Measurements from ENCODE around the gene PCDHA4. TPM values are rescaled to one million over a fixed set of nuclear protein-coding genes. Genes with fewer than 3 reads are reported as not detected.

PCDHA4 gene
- polyA plus RNA-seq, 2 of the 4 experiments (the other 2 are of a cell fraction) = 1.9 to 3.3 TPM

- DNase-seq (ENCODE audit: low read depth in 1 of 2, low spot score in 1 of 2) = no peak
- no peaks in the 10 kb centered on the region for H3K4me1 ChIP-seq
- ChIA-PET POLR2A (no interaction called here), CTCF (interaction anchor here (0.8 to 3.7 kb wide), 5 partner anchors 8 to 361 kb away, joined by 3 to 18 read pairs (median 3); partner anchors contain the start of gene PCDHB14)
- ATAC-seq = no peak
- no peak for FAIRE-seq
- no peak overlapping the region for H3K4me2 ChIP-seq
- H3K9me3 ChIP-seq = peaks cover 16% of the 10 kb centered on the region; the same call in 2 of the 3 replicates
- no peak overlapping the region for H3K4me3 ChIP-seq
- TF ChIP-seq CBX8 (IDR thresholded peaks at IDR 0.05) (no peak), CTCF (IDR thresholded peaks at IDR 0.05) (no peak), BHLHE40 (IDR thresholded peaks at IDR 0.05; ENCODE audit: low read depth, low read length) (no peak), ZFP36 (IDR thresholded peaks at IDR 0.05; ENCODE audit: borderline replicate concordance, partially characterized antibody) (no peak), POLR2A (IDR thresholded peaks at IDR 0.05; ENCODE audit: low read length) (no peak), ZSCAN20 (CRISPR knock-in tag; IDR thresholded peaks at IDR 0.05) (no peak), RFX5 (IDR thresholded peaks at IDR 0.05) (no peak), RAD21 (conservative IDR thresholded peaks at IDR 0.05 in 1 of 2, IDR thresholded peaks at IDR 0.05 in 1 of 2) (no peak), JUNB (IDR thresholded peaks at IDR 0.05) (no peak), KDM5A (IDR thresholded peaks at IDR 0.05) (no peak), RNF2 (IDR thresholded peaks at IDR 0.05; ENCODE audit: borderline replicate concordance, low read depth) (no peak), TFCP2L1 (CRISPR knock-in tag; IDR thresholded peaks at IDR 0.05) (no peak), MAZ (IDR thresholded peaks at IDR 0.05; ENCODE audit: borderline replicate concordance, low read depth, low read length) (no peak), EHF (CRISPR knock-in tag; IDR thresholded peaks at IDR 0.05) (no peak), FOXS1 (CRISPR knock-in tag; IDR thresholded peaks at IDR 0.05) (no peak)
- TF ChIP-seq, protein P1, sequence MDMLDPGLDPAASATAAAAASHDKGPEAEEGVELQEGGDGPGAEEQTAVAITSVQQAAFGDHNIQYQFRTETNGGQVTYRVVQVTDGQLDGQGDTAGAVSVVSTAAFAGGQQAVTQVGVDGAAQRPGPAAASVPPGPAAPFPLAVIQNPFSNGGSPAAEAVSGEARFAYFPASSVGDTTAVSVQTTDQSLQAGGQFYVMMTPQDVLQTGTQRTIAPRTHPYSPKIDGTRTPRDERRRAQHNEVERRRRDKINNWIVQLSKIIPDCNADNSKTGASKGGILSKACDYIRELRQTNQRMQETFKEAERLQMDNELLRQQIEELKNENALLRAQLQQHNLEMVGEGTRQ (IDR thresholded peaks at IDR 0.05) = no peak
- TF ChIP-seq, protein P2, sequence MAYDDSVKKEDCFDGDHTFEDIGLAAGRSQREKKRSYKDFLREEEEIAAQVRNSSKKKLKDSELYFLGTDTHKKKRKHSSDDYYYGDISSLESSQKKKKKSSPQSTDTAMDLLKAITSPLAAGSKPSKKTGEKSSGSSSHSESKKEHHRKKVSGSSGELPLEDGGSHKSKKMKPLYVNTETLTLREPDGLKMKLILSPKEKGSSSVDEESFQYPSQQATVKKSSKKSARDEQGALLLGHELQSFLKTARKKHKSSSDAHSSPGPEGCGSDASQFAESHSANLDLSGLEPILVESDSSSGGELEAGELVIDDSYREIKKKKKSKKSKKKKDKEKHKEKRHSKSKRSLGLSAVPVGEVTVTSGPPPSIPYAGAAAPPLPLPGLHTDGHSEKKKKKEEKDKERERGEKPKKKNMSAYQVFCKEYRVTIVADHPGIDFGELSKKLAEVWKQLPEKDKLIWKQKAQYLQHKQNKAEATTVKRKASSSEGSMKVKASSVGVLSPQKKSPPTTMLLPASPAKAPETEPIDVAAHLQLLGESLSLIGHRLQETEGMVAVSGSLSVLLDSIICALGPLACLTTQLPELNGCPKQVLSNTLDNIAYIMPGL (CRISPR knock-in tag; IDR thresholded peaks at IDR 0.05; ENCODE audit: borderline replicate concordance) = no peak
- 83% methylated on average over 72 of the region's 76 CpGs for WGBS (ENCODE audit: missing lambda C conversion rate)
- H3K27ac ChIP-seq = no peak overlapping the region
Observed at GRCh38 chr5:140862441-140863295, 55.8 kb downstream of the PCDHA4 start.

Other genes with a start within 250 kb of the PCDHA4 start
- gene SRA1, start 249.6 kb upstream of the PCDHA4 start, polyA plus RNA-seq (2011; rRNA removed) = 48.1 and 50.8 TPM in 2 replicates
- 28.6 to 32.1 TPM (median 30.3 TPM) in 3 replicates for gene SRA1, start 249.6 kb upstream of the PCDHA4 start, polyA plus RNA-seq (2017; fragmentation: RNase III; extraction: RNeasy Plus Mini Kit Qiagen cat#74134 plus additional on column Dnase treatment)
- 11.7 and 13.4 TPM in 2 replicates for gene APBB3, start 242.5 kb upstream of the PCDHA4 start, polyA plus RNA-seq (2011; rRNA removed)
- 7.1 to 10.6 TPM (median 9.4 TPM) in 3 replicates for gene APBB3, start 242.5 kb upstream of the PCDHA4 start, polyA plus RNA-seq (2017; fragmentation: RNase III; extraction: RNeasy Plus Mini Kit Qiagen cat#74134 plus additional on column Dnase treatment)
- gene SLC35A4, start 242.2 kb upstream of the PCDHA4 start, polyA plus RNA-seq (2011; rRNA removed) = 79.5 and 135 TPM in 2 replicates
- gene SLC35A4, start 242.2 kb upstream of the PCDHA4 start, polyA plus RNA-seq (2017; fragmentation: RNase III; extraction: RNeasy Plus Mini Kit Qiagen cat#74134 plus additional on column Dnase treatment) = 62.1 to 70.3 TPM (median 65.6 TPM) in 3 replicates
- gene CD14, start 173.9 kb upstream of the PCDHA4 start, polyA plus RNA-seq (2011; rRNA removed) = 3.3 and 6.3 TPM in 2 replicates
- 2.0 to 3.5 TPM (median 2.9 TPM) in 3 replicates for gene CD14, start 173.9 kb upstream of the PCDHA4 start, polyA plus RNA-seq (2017; fragmentation: RNase III; extraction: RNeasy Plus Mini Kit Qiagen cat#74134 plus additional on column Dnase treatment)
- gene TMCO6, start 167.6 kb upstream of the PCDHA4 start, polyA plus RNA-seq (2011; rRNA removed) = 11.8 and 14.6 TPM in 2 replicates
- gene TMCO6, start 167.6 kb upstream of the PCDHA4 start, polyA plus RNA-seq (2017; fragmentation: RNase III; extraction: RNeasy Plus Mini Kit Qiagen cat#74134 plus additional on column Dnase treatment) = 13.3 to 18.1 TPM (median 16.1 TPM) in 3 replicates
- gene NDUFA2, start 159.4 kb upstream of the PCDHA4 start, polyA plus RNA-seq (2011; rRNA removed) = 100 and 119 TPM in 2 replicates
- 175 to 185 TPM (median 180 TPM) in 3 replicates for gene NDUFA2, start 159.4 kb upstream of the PCDHA4 start, polyA plus RNA-seq (2017; fragmentation: RNase III; extraction: RNeasy Plus Mini Kit Qiagen cat#74134 plus additional on column Dnase treatment)
- gene IK, start 159.2 kb upstream of the PCDHA4 start, polyA plus RNA-seq (2011; rRNA removed) = 120 and 158 TPM in 2 replicates
- gene IK, start 159.2 kb upstream of the PCDHA4 start, polyA plus RNA-seq (2017; fragmentation: RNase III; extraction: RNeasy Plus Mini Kit Qiagen cat#74134 plus additional on column Dnase treatment) = 150 to 170 TPM (median 160 TPM) in 3 replicates
- 23.3 and 26.6 TPM in 2 replicates for gene WDR55, start 142.2 kb upstream of the PCDHA4 start, polyA plus RNA-seq (2011; rRNA removed)
- gene WDR55, start 142.2 kb upstream of the PCDHA4 start, polyA plus RNA-seq (2017; fragmentation: RNase III; extraction: RNeasy Plus Mini Kit Qiagen cat#74134 plus additional on column Dnase treatment) = 32.1 to 39.2 TPM (median 36.2 TPM) in 3 replicates
- 0.63 and 0.78 TPM in 2 replicates for gene DND1, start 133.5 kb upstream of the PCDHA4 start, polyA plus RNA-seq (2011; rRNA removed)
- 1.0 to 1.3 TPM (median 1.1 TPM) in 3 replicates for gene DND1, start 133.5 kb upstream of the PCDHA4 start, polyA plus RNA-seq (2017; fragmentation: RNase III; extraction: RNeasy Plus Mini Kit Qiagen cat#74134 plus additional on column Dnase treatment)
- gene HARS1, start 115.7 kb upstream of the PCDHA4 start, polyA plus RNA-seq (2011; rRNA removed) = 73.0 and 80.5 TPM in 2 replicates
- gene HARS1, start 115.7 kb upstream of the PCDHA4 start, polyA plus RNA-seq (2017; fragmentation: RNase III; extraction: RNeasy Plus Mini Kit Qiagen cat#74134 plus additional on column Dnase treatment) = 84.4 to 93.7 TPM (median 87.1 TPM) in 3 replicates
- 46.6 and 55.1 TPM in 2 replicates for gene HARS2, start 115.6 kb upstream of the PCDHA4 start, polyA plus RNA-seq (2011; rRNA removed)
- 43.5 to 45.1 TPM (median 44.9 TPM) in 3 replicates for gene HARS2, start 115.6 kb upstream of the PCDHA4 start, polyA plus RNA-seq (2017; fragmentation: RNase III; extraction: RNeasy Plus Mini Kit Qiagen cat#74134 plus additional on column Dnase treatment)
- gene ZMAT2, start 106.6 kb upstream of the PCDHA4 start, polyA plus RNA-seq (2011; rRNA removed) = 62.1 and 90.9 TPM in 2 replicates
- 208 to 209 TPM (median 209 TPM) in 3 replicates for gene ZMAT2, start 106.6 kb upstream of the PCDHA4 start, polyA plus RNA-seq (2017; fragmentation: RNase III; extraction: RNeasy Plus Mini Kit Qiagen cat#74134 plus additional on column Dnase treatment)
- gene PCDHA1, start 20.9 kb upstream of the PCDHA4 start, polyA plus RNA-seq (2011; rRNA removed) = 0.37 and 0.52 TPM in 2 replicates
- 0.12 to 0.18 TPM (median 0.13 TPM) in 3 replicates for gene PCDHA1, start 20.9 kb upstream of the PCDHA4 start, polyA plus RNA-seq (2017; fragmentation: RNase III; extraction: RNeasy Plus Mini Kit Qiagen cat#74134 plus additional on column Dnase treatment)
- gene PCDHA2, start 12.2 kb upstream of the PCDHA4 start, polyA plus RNA-seq (2011; rRNA removed) = 0.03 and 0.07 TPM in 2 replicates
- 0.08 TPM in 3 replicates for gene PCDHA2, start 12.2 kb upstream of the PCDHA4 start, polyA plus RNA-seq (2017; fragmentation: RNase III; extraction: RNeasy Plus Mini Kit Qiagen cat#74134 plus additional on column Dnase treatment)
- gene PCDHA3, start 6.0 kb upstream of the PCDHA4 start, polyA plus RNA-seq (2011; rRNA removed) = 1.5 and 1.7 TPM in 2 replicates
- 0.84 to 1.0 TPM (median 0.88 TPM) in 3 replicates for gene PCDHA3, start 6.0 kb upstream of the PCDHA4 start, polyA plus RNA-seq (2017; fragmentation: RNase III; extraction: RNeasy Plus Mini Kit Qiagen cat#74134 plus additional on column Dnase treatment)
- 0.32 and 0.62 TPM in 2 replicates for gene PCDHA5, start 14.5 kb downstream of the PCDHA4 start, polyA plus RNA-seq (2011; rRNA removed)
- 0.64 to 0.84 TPM (median 0.78 TPM) in 3 replicates for gene PCDHA5, start 14.5 kb downstream of the PCDHA4 start, polyA plus RNA-seq (2017; fragmentation: RNase III; extraction: RNeasy Plus Mini Kit Qiagen cat#74134 plus additional on column Dnase treatment)
- gene PCDHA6, start 20.9 kb downstream of the PCDHA4 start, polyA plus RNA-seq (2011; rRNA removed) = 0.16 TPM in 2 replicates
- 0.03 to 0.07 TPM (median 0.04 TPM) in 3 replicates for gene PCDHA6, start 20.9 kb downstream of the PCDHA4 start, polyA plus RNA-seq (2017; fragmentation: RNase III; extraction: RNeasy Plus Mini Kit Qiagen cat#74134 plus additional on column Dnase treatment)
- gene PCDHA7, start 27.2 kb downstream of the PCDHA4 start, polyA plus RNA-seq (2011; rRNA removed) = 0.23 and 0.25 TPM in 2 replicates
- gene PCDHA7, start 27.2 kb downstream of the PCDHA4 start, polyA plus RNA-seq (2017; fragmentation: RNase III; extraction: RNeasy Plus Mini Kit Qiagen cat#74134 plus additional on column Dnase treatment) = 0.08 to 0.14 TPM (median 0.09 TPM) in 3 replicates
- gene PCDHA8, start 34.1 kb downstream of the PCDHA4 start, polyA plus RNA-seq (2011; rRNA removed) = 0.12 and 0.16 TPM in 2 replicates
- 0.05 to 0.10 TPM in 2 of 3 replicates, not detected in the other for gene PCDHA8, start 34.1 kb downstream of the PCDHA4 start, polyA plus RNA-seq (2017; fragmentation: RNase III; extraction: RNeasy Plus Mini Kit Qiagen cat#74134 plus additional on column Dnase treatment)
- 0.03 and 0.08 TPM in 2 replicates for gene PCDHA9, start 41.3 kb downstream of the PCDHA4 start, polyA plus RNA-seq (2011; rRNA removed)
- 0.01 TPM in 1 of 3 replicates, not detected in the others for gene PCDHA9, start 41.3 kb downstream of the PCDHA4 start, polyA plus RNA-seq (2017; fragmentation: RNase III; extraction: RNeasy Plus Mini Kit Qiagen cat#74134 plus additional on column Dnase treatment)
- gene PCDHA10, start 48.8 kb downstream of the PCDHA4 start, polyA plus RNA-seq (2011; rRNA removed) = 0.06 and 0.12 TPM in 2 replicates
- 0.01 TPM in 3 replicates for gene PCDHA10, start 48.8 kb downstream of the PCDHA4 start, polyA plus RNA-seq (2017; fragmentation: RNase III; extraction: RNeasy Plus Mini Kit Qiagen cat#74134 plus additional on column Dnase treatment)
- gene PCDHA11, start 61.9 kb downstream of the PCDHA4 start, polyA plus RNA-seq (2011; rRNA removed) = 0.20 and 0.27 TPM in 2 replicates
- gene PCDHA11, start 61.9 kb downstream of the PCDHA4 start, polyA plus RNA-seq (2017; fragmentation: RNase III; extraction: RNeasy Plus Mini Kit Qiagen cat#74134 plus additional on column Dnase treatment) = 0.08 to 0.16 TPM (median 0.14 TPM) in 3 replicates
- 2.9 and 3.0 TPM in 2 replicates for gene PCDHA12, start 68.2 kb downstream of the PCDHA4 start, polyA plus RNA-seq (2011; rRNA removed)
- 2.5 TPM in 3 replicates for gene PCDHA12, start 68.2 kb downstream of the PCDHA4 start, polyA plus RNA-seq (2017; fragmentation: RNase III; extraction: RNeasy Plus Mini Kit Qiagen cat#74134 plus additional on column Dnase treatment)
- gene PCDHA13, start 75.1 kb downstream of the PCDHA4 start, polyA plus RNA-seq (2011; rRNA removed) = 0.09 and 0.14 TPM in 2 replicates
- gene PCDHA13, start 75.1 kb downstream of the PCDHA4 start, polyA plus RNA-seq (2017; fragmentation: RNase III; extraction: RNeasy Plus Mini Kit Qiagen cat#74134 plus additional on column Dnase treatment) = not detected in 3 replicates
- 3.3 and 3.5 TPM in 2 replicates for gene PCDHAC1, start 119.2 kb downstream of the PCDHA4 start, polyA plus RNA-seq (2011; rRNA removed)
- gene PCDHAC1, start 119.2 kb downstream of the PCDHA4 start, polyA plus RNA-seq (2017; fragmentation: RNase III; extraction: RNeasy Plus Mini Kit Qiagen cat#74134 plus additional on column Dnase treatment) = 0.55 to 0.57 TPM (median 0.57 TPM) in 3 replicates
- gene PCDHAC2, start 159.4 kb downstream of the PCDHA4 start, polyA plus RNA-seq (2011; rRNA removed) = 5.3 and 6.3 TPM in 2 replicates
- gene PCDHAC2, start 159.4 kb downstream of the PCDHA4 start, polyA plus RNA-seq (2017; fragmentation: RNase III; extraction: RNeasy Plus Mini Kit Qiagen cat#74134 plus additional on column Dnase treatment) = 1.1 to 1.2 TPM (median 1.2 TPM) in 3 replicates
- not detected in 2 replicates for gene PCDHB1, start 244.3 kb downstream of the PCDHA4 start, polyA plus RNA-seq (2011; rRNA removed)
- not detected in 3 replicates for gene PCDHB1, start 244.3 kb downstream of the PCDHA4 start, polyA plus RNA-seq (2017; fragmentation: RNase III; extraction: RNeasy Plus Mini Kit Qiagen cat#74134 plus additional on column Dnase treatment)